ENCODE results near the gene RPLP1. TPM values are rescaled to one million over a fixed set of nuclear protein-coding genes. Genes with fewer than 3 reads are reported as not detected.

The RPLP1 gene
- polyA plus RNA-seq, 1 of the 3 experiments (the other 2 are of a cell fraction): 1,792 TPM

- TF ChIP-seq, protein P1, sequence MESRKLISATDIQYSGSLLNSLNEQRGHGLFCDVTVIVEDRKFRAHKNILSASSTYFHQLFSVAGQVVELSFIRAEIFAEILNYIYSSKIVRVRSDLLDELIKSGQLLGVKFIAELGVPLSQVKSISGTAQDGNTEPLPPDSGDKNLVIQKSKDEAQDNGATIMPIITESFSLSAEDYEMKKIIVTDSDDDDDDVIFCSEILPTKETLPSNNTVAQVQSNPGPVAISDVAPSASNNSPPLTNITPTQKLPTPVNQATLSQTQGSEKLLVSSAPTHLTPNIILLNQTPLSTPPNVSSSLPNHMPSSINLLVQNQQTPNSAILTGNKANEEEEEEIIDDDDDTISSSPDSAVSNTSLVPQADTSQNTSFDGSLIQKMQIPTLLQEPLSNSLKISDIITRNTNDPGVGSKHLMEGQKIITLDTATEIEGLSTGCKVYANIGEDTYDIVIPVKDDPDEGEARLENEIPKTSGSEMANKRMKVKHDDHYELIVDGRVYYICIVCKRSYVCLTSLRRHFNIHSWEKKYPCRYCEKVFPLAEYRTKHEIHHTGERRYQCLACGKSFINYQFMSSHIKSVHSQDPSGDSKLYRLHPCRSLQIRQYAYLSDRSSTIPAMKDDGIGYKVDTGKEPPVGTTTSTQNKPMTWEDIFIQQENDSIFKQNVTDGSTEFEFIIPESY (IDR thresholded peaks at IDR 0.05; ENCODE audit: borderline replicate concordance, low read depth): no peak
- TF ChIP-seq TCF12 (IDR thresholded peaks at IDR 0.05): no peak
Observed at GRCh38 chr15:69498282-69498681, 45.7 kb downstream of the RPLP1 start (continued).

GRCh38 chr15:69498987-69499386, 46.4 kb downstream of the RPLP1 start:
- no peak for TF ChIP-seq JUND (IDR thresholded peaks at IDR 0.05)
- no peak for TF ChIP-seq TAF1 (IDR thresholded peaks at IDR 0.05; ENCODE audit: borderline replicate concordance, low read depth, low read length)
- TF ChIP-seq POLR2AphosphoS5 (IDR thresholded peaks at IDR 0.05; ENCODE audit: low read depth, low read length): no peak
- TF ChIP-seq RAD21 (IDR thresholded peaks at IDR 0.05; ENCODE audit: low read length): no peak
- TF ChIP-seq NRF1 (IDR thresholded peaks at IDR 0.05; ENCODE audit: low read depth, low read length): no peak
- TF ChIP-seq, protein P2, sequence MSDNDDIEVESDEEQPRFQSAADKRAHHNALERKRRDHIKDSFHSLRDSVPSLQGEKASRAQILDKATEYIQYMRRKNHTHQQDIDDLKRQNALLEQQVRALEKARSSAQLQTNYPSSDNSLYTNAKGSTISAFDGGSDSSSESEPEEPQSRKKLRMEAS (IDR thresholded peaks at IDR 0.05; ENCODE audit: low read depth): no peak
- no peak for TF ChIP-seq FOSL2 (IDR thresholded peaks at IDR 0.05; ENCODE audit: borderline replicate concordance, low read depth)
- TF ChIP-seq, protein P3, sequence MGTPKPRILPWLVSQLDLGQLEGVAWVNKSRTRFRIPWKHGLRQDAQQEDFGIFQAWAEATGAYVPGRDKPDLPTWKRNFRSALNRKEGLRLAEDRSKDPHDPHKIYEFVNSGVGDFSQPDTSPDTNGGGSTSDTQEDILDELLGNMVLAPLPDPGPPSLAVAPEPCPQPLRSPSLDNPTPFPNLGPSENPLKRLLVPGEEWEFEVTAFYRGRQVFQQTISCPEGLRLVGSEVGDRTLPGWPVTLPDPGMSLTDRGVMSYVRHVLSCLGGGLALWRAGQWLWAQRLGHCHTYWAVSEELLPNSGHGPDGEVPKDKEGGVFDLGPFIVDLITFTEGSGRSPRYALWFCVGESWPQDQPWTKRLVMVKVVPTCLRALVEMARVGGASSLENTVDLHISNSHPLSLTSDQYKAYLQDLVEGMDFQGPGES (IDR thresholded peaks at IDR 0.05; ENCODE audit: low read depth, low read length): no peak
- TF ChIP-seq EZH2phosphoT487 (IDR thresholded peaks at IDR 0.05; ENCODE audit: borderline replicate concordance, low read depth): no peak
- no peak for TF ChIP-seq RCOR1 (IDR thresholded peaks at IDR 0.05; ENCODE audit: low read length)
- TF ChIP-seq, protein P1 (IDR thresholded peaks at IDR 0.05; ENCODE audit: borderline replicate concordance, low read depth): no peak
- TF ChIP-seq ELF1 (IDR thresholded peaks at IDR 0.05): no peak
- CTCF ChIA-PET: interaction anchor here (9.3 kb wide), 1 partner anchor 22 kb away, joined by 81 read pairs; no protein-coding TSS in a partner anchor

More at GRCh38 chr15:69498987-69499386, 46.4 kb downstream of the RPLP1 start:
- Histone ChIP-seq H3K4me3 (ENCODE audit: low read depth in 2 of 2, low read length in 1 of 2) (no peak overlapping the region), H3K27me3 (ENCODE audit: insufficient read depth) (peaks cover 8% of the 10 kb centered on the region; the same call in 1 of the 2 replicates), H4K20me1 (ENCODE audit: insufficient read depth) (no peaks in the 10 kb centered on the region), H2AFZ (ENCODE audit: low read depth) (no peak overlapping the region), H3K36me3 (replicated peaks in 1 of 2; ENCODE audit: control insufficient read depth in 1 of 2, insufficient read depth in 2 of 2, low read length in 1 of 2) (no peaks in the 10 kb centered on the region), H3K79me2 (ENCODE audit: insufficient read depth) (no peaks in the 10 kb centered on the region), H3K4me1 (ENCODE audit: control insufficient read depth in 1 of 2, insufficient read depth in 2 of 2, low read depth in 1 of 2, low read length in 1 of 2) (no peaks in the 10 kb centered on the region; a peak in 1 of 4 replicates), H3K4me2 (no peak overlapping the region), H3K9ac (no peak overlapping the region), H3K9me2 (no peaks in the 10 kb centered on the region), H3K9me3 (no peaks in the 10 kb centered on the region), H3F3A (replicated peaks; ENCODE audit: insufficient read depth) (no peaks in the 10 kb centered on the region), H3K27ac (ENCODE audit: low read depth in 2 of 2, low read length in 1 of 2) (no peak overlapping the region)
- no peak for DNase-seq
- POLR2A ChIA-PET: no interaction called here
- WGBS (ENCODE audit: low lambda C conversion rate): 89% methylated on average over 6 of the region's 6 CpGs
